Measurements from ENCODE around the gene RBBP9. TPM values are rescaled to one million over a fixed set of nuclear protein-coding genes. Genes with fewer than 3 reads are reported as not detected.
"Not testable (repeated sequence)": the region's sequence is repeated elsewhere in the genome, so short reads cannot be mapped to it uniquely, and the experiment has no call there.

Gene RBBP9
- total and polyA plus RNA-seq, 2 experiments from 2014 or later, result 4.8 to 21.1 TPM

DNA sequence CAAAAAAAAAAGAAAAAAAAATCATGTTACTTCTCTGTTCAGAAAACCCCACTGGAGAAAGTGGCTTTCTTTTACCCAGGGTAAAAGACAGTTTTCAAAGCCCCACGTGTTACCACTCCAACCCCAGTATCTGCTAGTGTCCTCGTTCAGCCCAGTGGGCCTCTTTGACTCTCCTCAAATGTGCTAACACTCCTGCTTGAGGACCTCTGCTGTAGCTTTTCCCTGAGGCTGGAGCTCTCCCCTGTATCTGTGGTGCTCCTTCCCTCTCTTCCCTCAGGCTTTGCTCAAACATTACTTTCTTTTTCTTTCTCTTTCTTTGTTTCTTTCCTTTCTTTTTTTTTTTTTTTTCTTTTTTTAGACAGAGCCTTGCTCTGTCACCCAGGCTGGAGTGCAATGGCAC, 26.0 kb upstream of the RBBP9 start:
- H3K4me3 Mint-ChIP-seq, result no peak overlapping the region
- peaks cover 9% of the 10 kb centered on the region; the same call in 1 of the 2 replicates for H4K20me1 ChIP-seq (replicated peaks; ENCODE audit: insufficient read depth)
- H3K36me3 ChIP-seq (ENCODE audit: insufficient read depth), result peaks cover 26% of the 10 kb centered on the region
- no peaks in the 10 kb centered on the region for H3K4me1 ChIP-seq (ENCODE audit: insufficient read depth)
- DNase-seq (ENCODE audit: low spot score) (no peak), ATAC-seq (no peak)
- H3K4me2 ChIP-seq, result no peak overlapping the region
- TF ChIP-seq JUNB (IDR thresholded peaks at IDR 0.05; ENCODE audit: unreplicated experiment), result no peak
- TF ChIP-seq, protein P1, sequence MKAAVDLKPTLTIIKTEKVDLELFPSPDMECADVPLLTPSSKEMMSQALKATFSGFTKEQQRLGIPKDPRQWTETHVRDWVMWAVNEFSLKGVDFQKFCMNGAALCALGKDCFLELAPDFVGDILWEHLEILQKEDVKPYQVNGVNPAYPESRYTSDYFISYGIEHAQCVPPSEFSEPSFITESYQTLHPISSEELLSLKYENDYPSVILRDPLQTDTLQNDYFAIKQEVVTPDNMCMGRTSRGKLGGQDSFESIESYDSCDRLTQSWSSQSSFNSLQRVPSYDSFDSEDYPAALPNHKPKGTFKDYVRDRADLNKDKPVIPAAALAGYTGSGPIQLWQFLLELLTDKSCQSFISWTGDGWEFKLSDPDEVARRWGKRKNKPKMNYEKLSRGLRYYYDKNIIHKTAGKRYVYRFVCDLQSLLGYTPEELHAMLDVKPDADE (IDR thresholded peaks at IDR 0.05), result no peak
- no peak for TF ChIP-seq CREB1 (CRISPR knock-in tag; IDR thresholded peaks at IDR 0.05; ENCODE audit: low read depth)
- no peak overlapping the region for H3K27ac Mint-ChIP-seq
- no peaks in the 10 kb centered on the region for H3K4me1 Mint-ChIP-seq
- H3F3A ChIP-seq (replicated peaks; ENCODE audit: low read depth), result 0 out of 2 replicates have a peak, but pooled peaks cover 3% of the 10 kb centered on the region
- H2AFZ ChIP-seq, result no peak overlapping the region
- peaks cover 4% of the 10 kb centered on the region; the same call in 1 of the 2 replicates for H3K79me2 ChIP-seq (replicated peaks; ENCODE audit: insufficient read depth)
- peaks cover 2% of the 10 kb centered on the region for H3K27me3 Mint-ChIP-seq (ENCODE audit: insufficient read depth, low read depth, poor library complexity)
- no peaks in the 10 kb centered on the region for H3K9me3 Mint-ChIP-seq
- H3K36me3 Mint-ChIP-seq (ENCODE audit: low read depth), result peaks cover 43% of the 10 kb centered on the region
- no peaks in the 10 kb centered on the region for H3K9me2 ChIP-seq (ENCODE audit: insufficient read depth)
- no peak overlapping the region for H3K4me3 ChIP-seq
- H3K27me3 ChIP-seq (ENCODE audit: insufficient read depth), result no peaks in the 10 kb centered on the region
- H3K27ac ChIP-seq (ENCODE audit: low read depth), result no peak overlapping the region

DNA sequence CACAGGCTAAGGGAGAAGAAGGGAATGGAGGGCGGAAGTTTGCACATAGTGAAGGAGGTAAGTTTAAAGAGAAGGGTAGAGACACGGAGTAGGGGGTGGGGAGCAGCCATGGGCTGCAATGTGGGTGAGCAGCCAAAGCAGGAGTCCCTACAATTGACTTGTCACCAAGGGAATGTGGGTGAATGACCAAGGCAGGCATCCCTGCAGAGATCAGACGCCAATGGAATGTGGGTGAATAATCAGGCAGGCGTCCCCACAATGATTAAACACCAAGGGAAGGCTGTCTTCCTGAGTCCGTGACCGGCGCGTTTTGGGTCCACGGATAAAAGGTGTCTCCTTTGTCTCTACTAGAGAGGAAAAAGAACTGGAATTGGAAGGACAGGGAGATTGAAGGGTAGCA, 25.0 kb upstream of the RBBP9 start:
- not testable (repeated sequence) for ATAC-seq; DNase-seq (ENCODE audit: low spot score); H3K27ac ChIP-seq (ENCODE audit: low read depth)

DNA sequence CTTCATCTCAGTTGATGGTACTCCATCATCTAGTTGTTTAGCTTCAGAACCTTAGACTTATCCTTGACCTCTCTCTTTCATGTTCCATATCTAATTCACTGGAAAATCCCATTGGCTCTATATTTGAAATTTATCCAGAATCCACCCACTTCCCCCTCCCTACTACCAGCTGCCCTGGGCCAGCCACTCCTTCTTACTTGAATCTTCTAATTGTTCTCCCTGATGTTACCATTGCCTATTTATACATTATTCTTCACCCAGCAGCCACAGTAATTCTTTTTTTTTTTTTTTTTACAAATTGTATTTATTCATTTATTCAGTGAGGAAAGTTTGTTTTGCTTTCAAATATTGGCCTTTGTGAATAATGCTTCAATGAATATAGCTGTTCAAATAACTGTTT, 18.9 kb upstream of the RBBP9 start:
- H3K27ac Mint-ChIP-seq, result no peak overlapping the region
- no peaks in the 10 kb centered on the region for H3K27me3 Mint-ChIP-seq (ENCODE audit: insufficient read depth, low read depth, poor library complexity)
- Histone ChIP-seq H3K9me2 (ENCODE audit: insufficient read depth) (no peaks in the 10 kb centered on the region), H3K27me3 (ENCODE audit: insufficient read depth) (no peaks in the 10 kb centered on the region), H3K36me3 (ENCODE audit: insufficient read depth) (peaks cover 42% of the 10 kb centered on the region), H3K27ac (ENCODE audit: low read depth) (no peak overlapping the region), H3K4me2 (no peak overlapping the region), H3K4me3 (no peak overlapping the region), H2AFZ (no peak overlapping the region), H4K20me1 (replicated peaks; ENCODE audit: insufficient read depth) (no peaks in the 10 kb centered on the region; the same call in 1 of the 2 replicates), H3F3A (replicated peaks; ENCODE audit: low read depth) (peaks cover 4% of the 10 kb centered on the region; the same call in 1 of the 2 replicates), H3K4me1 (ENCODE audit: insufficient read depth) (no peaks in the 10 kb centered on the region), H3K79me2 (replicated peaks; ENCODE audit: insufficient read depth) (peaks cover 13% of the 10 kb centered on the region)
- peaks cover 32% of the 10 kb centered on the region for H3K36me3 Mint-ChIP-seq (ENCODE audit: low read depth)
- ATAC-seq (no peak), DNase-seq (ENCODE audit: low spot score) (no peak)
- no peaks in the 10 kb centered on the region for H3K4me1 Mint-ChIP-seq
- H3K9me3 Mint-ChIP-seq, result no peaks in the 10 kb centered on the region
- H3K4me3 Mint-ChIP-seq, result no peak overlapping the region
- TF ChIP-seq, protein P2, sequence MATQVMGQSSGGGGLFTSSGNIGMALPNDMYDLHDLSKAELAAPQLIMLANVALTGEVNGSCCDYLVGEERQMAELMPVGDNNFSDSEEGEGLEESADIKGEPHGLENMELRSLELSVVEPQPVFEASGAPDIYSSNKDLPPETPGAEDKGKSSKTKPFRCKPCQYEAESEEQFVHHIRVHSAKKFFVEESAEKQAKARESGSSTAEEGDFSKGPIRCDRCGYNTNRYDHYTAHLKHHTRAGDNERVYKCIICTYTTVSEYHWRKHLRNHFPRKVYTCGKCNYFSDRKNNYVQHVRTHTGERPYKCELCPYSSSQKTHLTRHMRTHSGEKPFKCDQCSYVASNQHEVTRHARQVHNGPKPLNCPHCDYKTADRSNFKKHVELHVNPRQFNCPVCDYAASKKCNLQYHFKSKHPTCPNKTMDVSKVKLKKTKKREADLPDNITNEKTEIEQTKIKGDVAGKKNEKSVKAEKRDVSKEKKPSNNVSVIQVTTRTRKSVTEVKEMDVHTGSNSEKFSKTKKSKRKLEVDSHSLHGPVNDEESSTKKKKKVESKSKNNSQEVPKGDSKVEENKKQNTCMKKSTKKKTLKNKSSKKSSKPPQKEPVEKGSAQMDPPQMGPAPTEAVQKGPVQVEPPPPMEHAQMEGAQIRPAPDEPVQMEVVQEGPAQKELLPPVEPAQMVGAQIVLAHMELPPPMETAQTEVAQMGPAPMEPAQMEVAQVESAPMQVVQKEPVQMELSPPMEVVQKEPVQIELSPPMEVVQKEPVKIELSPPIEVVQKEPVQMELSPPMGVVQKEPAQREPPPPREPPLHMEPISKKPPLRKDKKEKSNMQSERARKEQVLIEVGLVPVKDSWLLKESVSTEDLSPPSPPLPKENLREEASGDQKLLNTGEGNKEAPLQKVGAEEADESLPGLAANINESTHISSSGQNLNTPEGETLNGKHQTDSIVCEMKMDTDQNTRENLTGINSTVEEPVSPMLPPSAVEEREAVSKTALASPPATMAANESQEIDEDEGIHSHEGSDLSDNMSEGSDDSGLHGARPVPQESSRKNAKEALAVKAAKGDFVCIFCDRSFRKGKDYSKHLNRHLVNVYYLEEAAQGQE (IDR thresholded peaks at IDR 0.05; ENCODE audit: unreplicated experiment), result no peak
- no peak for TF ChIP-seq JUNB (IDR thresholded peaks at IDR 0.05; ENCODE audit: unreplicated experiment)
- TF ChIP-seq EZH2 (IDR thresholded peaks at IDR 0.05; ENCODE audit: low read depth, unreplicated experiment), result no peak
- TF ChIP-seq POLR2AphosphoS5 (IDR thresholded peaks at IDR 0.05; ENCODE audit: low read depth), result no peak
- TF ChIP-seq STAT1 (IDR thresholded peaks at IDR 0.05; ENCODE audit: unreplicated experiment), result no peak
- TF ChIP-seq, protein P3, sequence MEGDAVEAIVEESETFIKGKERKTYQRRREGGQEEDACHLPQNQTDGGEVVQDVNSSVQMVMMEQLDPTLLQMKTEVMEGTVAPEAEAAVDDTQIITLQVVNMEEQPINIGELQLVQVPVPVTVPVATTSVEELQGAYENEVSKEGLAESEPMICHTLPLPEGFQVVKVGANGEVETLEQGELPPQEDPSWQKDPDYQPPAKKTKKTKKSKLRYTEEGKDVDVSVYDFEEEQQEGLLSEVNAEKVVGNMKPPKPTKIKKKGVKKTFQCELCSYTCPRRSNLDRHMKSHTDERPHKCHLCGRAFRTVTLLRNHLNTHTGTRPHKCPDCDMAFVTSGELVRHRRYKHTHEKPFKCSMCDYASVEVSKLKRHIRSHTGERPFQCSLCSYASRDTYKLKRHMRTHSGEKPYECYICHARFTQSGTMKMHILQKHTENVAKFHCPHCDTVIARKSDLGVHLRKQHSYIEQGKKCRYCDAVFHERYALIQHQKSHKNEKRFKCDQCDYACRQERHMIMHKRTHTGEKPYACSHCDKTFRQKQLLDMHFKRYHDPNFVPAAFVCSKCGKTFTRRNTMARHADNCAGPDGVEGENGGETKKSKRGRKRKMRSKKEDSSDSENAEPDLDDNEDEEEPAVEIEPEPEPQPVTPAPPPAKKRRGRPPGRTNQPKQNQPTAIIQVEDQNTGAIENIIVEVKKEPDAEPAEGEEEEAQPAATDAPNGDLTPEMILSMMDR (conservative IDR thresholded peaks at IDR 0.05; ENCODE audit: low read depth in 2 of 2), result no peak

More for the DNA sequence above, 25.0 kb upstream of the RBBP9 start:
- not testable (repeated sequence) for H3K4me1 Mint-ChIP-seq; H4K20me1 ChIP-seq (replicated peaks; ENCODE audit: insufficient read depth); H3K79me2 ChIP-seq (replicated peaks; ENCODE audit: insufficient read depth); H3K4me2 ChIP-seq; H3K4me3 ChIP-seq; H3K27ac Mint-ChIP-seq; H3K9me3 Mint-ChIP-seq; H3F3A ChIP-seq (replicated peaks; ENCODE audit: low read depth); H3K4me1 ChIP-seq (ENCODE audit: insufficient read depth); H3K27me3 Mint-ChIP-seq (ENCODE audit: insufficient read depth, low read depth, poor library complexity); H3K4me3 Mint-ChIP-seq; H2AFZ ChIP-seq; H3K27me3 ChIP-seq (ENCODE audit: insufficient read depth); H3K9me2 ChIP-seq (ENCODE audit: insufficient read depth)
- peaks cover 34% of the 10 kb centered on the region for H3K36me3 Mint-ChIP-seq (ENCODE audit: low read depth)
- H3K36me3 ChIP-seq (ENCODE audit: insufficient read depth), result peaks cover 26% of the 10 kb centered on the region
